ENCODE data around the gene MXI1.

MXI1 gene

DNA sequence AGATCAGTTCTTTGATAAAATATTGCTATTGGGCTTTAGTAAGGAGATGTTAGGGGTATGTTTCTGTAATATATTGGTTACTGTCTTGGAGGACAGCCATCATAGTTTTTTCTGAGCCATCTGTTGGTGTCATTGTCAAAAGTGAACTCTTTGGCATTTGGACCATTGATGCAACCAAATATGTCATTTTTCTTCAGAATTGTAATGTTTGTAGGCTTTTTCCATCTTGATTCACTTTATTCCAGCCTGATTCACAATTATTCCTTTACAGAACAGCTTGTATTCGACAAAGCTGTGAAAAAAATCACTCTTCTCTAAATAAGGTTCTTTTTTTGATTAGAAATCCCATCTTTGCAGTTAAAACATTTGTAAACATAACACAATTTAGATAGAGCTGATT lies 59.9 kb downstream of the MXI1 start:
- Histone ChIP-seq H3K9me3 (ENCODE audit: insufficient read depth, low read depth, low read length) (no peaks in the 10 kb centered on the region), H3K4me2 (ENCODE audit: low read depth, low read length, poor library complexity, severe bottlenecking) (no peak overlapping the region), H3K79me2 (ENCODE audit: insufficient read depth, low read length) (peaks cover 8% of the 10 kb centered on the region; the same call in 1 of the 2 replicates), H4K20me1 (ENCODE audit: insufficient read depth, low read length, poor library complexity, severe bottlenecking) (no peaks in the 10 kb centered on the region), H3K4me1 (ENCODE audit: insufficient read depth, low read length, poor library complexity, severe bottlenecking) (peaks cover 22% of the 10 kb centered on the region), H3K4me3 (ENCODE audit: low read length, poor library complexity, severe bottlenecking) (no peak overlapping the region), H3K9ac (ENCODE audit: low read depth, low read length, poor library complexity, severe bottlenecking) (peak overlapping the region; percentile 3), H3F3A (ENCODE audit: low read depth) (no peaks in the 10 kb centered on the region; the same call in 1 of the 2 replicates), H3K9me2 (replicated peaks; ENCODE audit: low read depth, low read length) (no peaks in the 10 kb centered on the region), H3K36me3 (ENCODE audit: insufficient read depth, low read length) (no peaks in the 10 kb centered on the region), H2AFZ (ENCODE audit: low read length) (no peak overlapping the region), H3K27me3 (ENCODE audit: insufficient read depth, low read length, poor library complexity, severe bottlenecking) (no peaks in the 10 kb centered on the region)
- TF ChIP-seq, protein P1, sequence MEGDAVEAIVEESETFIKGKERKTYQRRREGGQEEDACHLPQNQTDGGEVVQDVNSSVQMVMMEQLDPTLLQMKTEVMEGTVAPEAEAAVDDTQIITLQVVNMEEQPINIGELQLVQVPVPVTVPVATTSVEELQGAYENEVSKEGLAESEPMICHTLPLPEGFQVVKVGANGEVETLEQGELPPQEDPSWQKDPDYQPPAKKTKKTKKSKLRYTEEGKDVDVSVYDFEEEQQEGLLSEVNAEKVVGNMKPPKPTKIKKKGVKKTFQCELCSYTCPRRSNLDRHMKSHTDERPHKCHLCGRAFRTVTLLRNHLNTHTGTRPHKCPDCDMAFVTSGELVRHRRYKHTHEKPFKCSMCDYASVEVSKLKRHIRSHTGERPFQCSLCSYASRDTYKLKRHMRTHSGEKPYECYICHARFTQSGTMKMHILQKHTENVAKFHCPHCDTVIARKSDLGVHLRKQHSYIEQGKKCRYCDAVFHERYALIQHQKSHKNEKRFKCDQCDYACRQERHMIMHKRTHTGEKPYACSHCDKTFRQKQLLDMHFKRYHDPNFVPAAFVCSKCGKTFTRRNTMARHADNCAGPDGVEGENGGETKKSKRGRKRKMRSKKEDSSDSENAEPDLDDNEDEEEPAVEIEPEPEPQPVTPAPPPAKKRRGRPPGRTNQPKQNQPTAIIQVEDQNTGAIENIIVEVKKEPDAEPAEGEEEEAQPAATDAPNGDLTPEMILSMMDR (conservative IDR thresholded peaks at IDR 0.05; ENCODE audit: low read length) = no peak
- TF ChIP-seq EZH2phosphoT487 (IDR thresholded peaks at IDR 0.05; ENCODE audit: borderline replicate concordance) = no peak

DNA sequence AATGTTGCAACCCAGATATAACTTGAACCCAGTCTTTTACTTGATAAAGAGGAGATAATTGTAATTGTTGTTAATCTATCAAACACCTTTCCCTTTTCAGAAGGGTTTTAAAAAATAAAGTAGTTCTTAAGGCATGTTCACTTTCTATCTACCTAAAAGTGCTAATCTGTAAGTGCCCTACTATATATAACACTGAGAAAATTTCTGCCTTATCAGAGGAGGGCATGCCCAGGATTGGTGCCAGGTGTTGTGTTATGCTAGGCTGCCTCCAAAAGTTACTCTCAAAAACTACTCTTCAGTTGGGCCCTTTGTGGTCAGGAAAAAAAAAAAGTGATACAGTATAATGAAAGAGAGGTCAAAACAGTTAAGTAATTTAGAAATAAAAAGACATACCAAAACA lies 61.0 kb downstream of the MXI1 start:
- H3K4me1 ChIP-seq (ENCODE audit: insufficient read depth, low read length, poor library complexity, severe bottlenecking) = peaks cover 25% of the 10 kb centered on the region
- no peaks in the 10 kb centered on the region for H3K36me3 ChIP-seq (ENCODE audit: insufficient read depth, low read length)
- no peak for TF ChIP-seq EZH2phosphoT487 (IDR thresholded peaks at IDR 0.05; ENCODE audit: borderline replicate concordance)
- TF ChIP-seq, protein P1 (conservative IDR thresholded peaks at IDR 0.05; ENCODE audit: low read length) = peak; percentile 30
- no peak overlapping the region for H3K4me3 ChIP-seq (ENCODE audit: low read length, poor library complexity, severe bottlenecking)
- no peaks in the 10 kb centered on the region for H3F3A ChIP-seq (ENCODE audit: low read depth)
- peaks cover 6% of the 10 kb centered on the region; the same call in 1 of the 2 replicates for H3K79me2 ChIP-seq (ENCODE audit: insufficient read depth, low read length)
- peak overlapping the region; percentile 39 for H3K4me2 ChIP-seq (ENCODE audit: low read depth, low read length, poor library complexity, severe bottlenecking)
- no peaks in the 10 kb centered on the region for H3K9me2 ChIP-seq (replicated peaks; ENCODE audit: low read depth, low read length)
- no peaks in the 10 kb centered on the region for H3K9me3 ChIP-seq (ENCODE audit: insufficient read depth, low read depth, low read length)
- no peaks in the 10 kb centered on the region for H3K27me3 ChIP-seq (ENCODE audit: insufficient read depth, low read length, poor library complexity, severe bottlenecking)
- no peaks in the 10 kb centered on the region for H4K20me1 ChIP-seq (ENCODE audit: insufficient read depth, low read length, poor library complexity, severe bottlenecking)
- H2AFZ ChIP-seq (ENCODE audit: low read length) = no peak overlapping the region
- H3K9ac ChIP-seq (ENCODE audit: low read depth, low read length, poor library complexity, severe bottlenecking) = peak overlapping the region; percentile 5

DNA sequence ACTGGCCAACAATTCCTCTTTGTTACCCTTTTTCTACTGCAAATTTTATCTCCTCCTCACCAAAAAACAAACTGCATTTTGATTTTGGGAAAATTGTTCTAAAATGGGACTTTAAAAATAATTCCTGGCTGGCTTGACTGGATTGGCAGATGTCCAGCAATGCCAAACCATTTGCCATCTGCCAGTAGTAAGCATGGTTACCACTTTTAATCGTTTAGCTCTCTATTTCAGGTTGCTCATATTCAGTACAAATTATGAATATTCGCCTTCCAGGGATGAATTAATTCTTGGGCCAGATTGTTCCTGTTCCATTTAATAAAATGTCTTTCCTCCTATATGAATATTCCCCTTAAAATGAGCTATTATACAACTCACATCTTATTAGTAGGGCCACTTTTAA lies 61.6 kb downstream of the MXI1 start:
- Histone ChIP-seq H3K36me3 (ENCODE audit: insufficient read depth, low read length) (no peaks in the 10 kb centered on the region), H3K27me3 (ENCODE audit: insufficient read depth, low read length, poor library complexity, severe bottlenecking) (no peaks in the 10 kb centered on the region), H3K4me3 (ENCODE audit: low read length, poor library complexity, severe bottlenecking) (no peak overlapping the region), H3K4me2 (ENCODE audit: low read depth, low read length, poor library complexity, severe bottlenecking) (peak overlapping the region; percentile 39), H2AFZ (ENCODE audit: low read length) (no peak overlapping the region), H3K79me2 (ENCODE audit: insufficient read depth, low read length) (peaks cover 6% of the 10 kb centered on the region; the same call in 1 of the 2 replicates), H4K20me1 (ENCODE audit: insufficient read depth, low read length, poor library complexity, severe bottlenecking) (no peaks in the 10 kb centered on the region), H3F3A (ENCODE audit: low read depth) (no peaks in the 10 kb centered on the region), H3K9me2 (replicated peaks; ENCODE audit: low read depth, low read length) (no peaks in the 10 kb centered on the region), H3K9ac (ENCODE audit: low read depth, low read length, poor library complexity, severe bottlenecking) (peak overlapping the region; percentile 5), H3K4me1 (ENCODE audit: insufficient read depth, low read length, poor library complexity, severe bottlenecking) (peaks cover 30% of the 10 kb centered on the region), H3K9me3 (ENCODE audit: insufficient read depth, low read depth, low read length) (no peaks in the 10 kb centered on the region)
- TF ChIP-seq, protein P1 (conservative IDR thresholded peaks at IDR 0.05; ENCODE audit: low read length) = no peak
- TF ChIP-seq EZH2phosphoT487 (IDR thresholded peaks at IDR 0.05; ENCODE audit: borderline replicate concordance) = no peak

Data from Loucy (cell line).